GM20431 (cell line): ENCODE measurements around the gene PICALM.

Experiments used
- in situ Hi-C: fragments of 300-500 bp; cut with MseI, MboI; formaldehyde crosslinking; loops from one replicate; pipeline ENCODE4 v1.15.0; 2020; ENCODE audit warnings: low sequenced_read_pairs; ENCODE audit not compliant: unreplicated experiment

Gene PICALM

DNA sequence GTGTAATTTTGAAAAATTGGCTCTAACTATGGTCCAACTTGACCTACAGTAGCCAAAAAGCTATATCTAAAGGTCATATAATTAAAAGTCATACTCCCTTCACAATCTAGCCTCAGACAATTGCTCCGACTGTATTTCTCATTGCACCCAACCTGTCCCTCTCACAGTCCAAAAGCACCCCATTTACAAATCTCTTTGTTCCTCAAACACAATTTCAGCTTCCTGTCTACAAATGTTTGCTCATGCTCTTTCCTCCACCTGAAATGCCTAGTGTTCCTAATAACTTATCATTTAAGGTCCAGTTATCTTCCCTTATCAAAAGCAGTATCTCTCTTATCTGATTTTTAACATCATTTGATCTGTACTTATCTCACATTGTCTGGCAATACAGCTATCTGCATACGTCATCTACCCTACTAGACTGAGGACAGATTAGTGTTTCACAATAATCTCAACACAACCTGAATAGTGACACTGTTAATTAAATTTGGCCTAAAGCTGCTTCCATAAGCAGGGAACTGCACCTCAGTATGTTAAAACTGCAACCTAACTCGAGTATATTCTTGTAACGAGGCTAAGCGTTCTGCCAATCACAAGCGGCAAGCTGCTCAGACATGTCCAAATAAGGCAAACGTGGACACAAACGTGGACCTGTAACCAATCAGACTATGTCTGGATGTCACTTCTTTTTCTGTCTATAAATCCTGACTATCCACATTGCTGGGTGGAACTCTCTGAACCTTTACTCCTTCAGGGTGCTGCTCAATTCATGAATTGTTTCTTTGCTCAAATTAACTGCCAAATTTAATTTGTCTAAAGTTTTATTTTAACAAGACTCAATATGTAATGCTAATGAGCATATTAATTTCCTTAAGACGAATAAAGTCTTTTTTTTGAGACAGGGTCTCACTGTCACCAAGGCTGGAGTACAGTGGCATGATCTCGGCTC lies 15.9 kb downstream of the PICALM start:
- in situ Hi-C loops: no loop called here

DNA sequence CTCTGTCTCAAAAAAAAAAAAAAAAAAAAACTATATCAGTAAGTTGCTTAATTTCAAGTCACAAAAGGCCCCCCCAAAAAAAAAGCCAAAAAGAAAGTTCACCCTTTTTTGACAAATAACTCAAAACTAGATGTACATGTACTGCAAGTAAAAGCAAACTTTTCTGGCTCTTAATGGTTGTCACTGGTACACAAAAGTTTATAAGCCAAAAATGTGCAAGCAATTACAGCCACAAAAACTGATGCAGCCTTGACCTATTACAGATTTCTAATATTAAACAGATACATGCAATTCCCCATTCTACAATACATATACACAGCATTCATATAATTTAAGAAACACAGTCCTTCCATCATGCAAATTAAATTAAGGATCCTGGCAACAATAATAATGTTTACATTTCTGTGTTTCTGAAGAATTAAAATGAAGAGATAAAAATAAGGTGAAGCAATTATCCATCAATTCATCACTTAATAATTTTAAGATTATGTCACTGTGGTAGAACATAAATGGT lies 18.6 kb downstream of the PICALM start:
- in situ Hi-C loops: no loop called here

DNA sequence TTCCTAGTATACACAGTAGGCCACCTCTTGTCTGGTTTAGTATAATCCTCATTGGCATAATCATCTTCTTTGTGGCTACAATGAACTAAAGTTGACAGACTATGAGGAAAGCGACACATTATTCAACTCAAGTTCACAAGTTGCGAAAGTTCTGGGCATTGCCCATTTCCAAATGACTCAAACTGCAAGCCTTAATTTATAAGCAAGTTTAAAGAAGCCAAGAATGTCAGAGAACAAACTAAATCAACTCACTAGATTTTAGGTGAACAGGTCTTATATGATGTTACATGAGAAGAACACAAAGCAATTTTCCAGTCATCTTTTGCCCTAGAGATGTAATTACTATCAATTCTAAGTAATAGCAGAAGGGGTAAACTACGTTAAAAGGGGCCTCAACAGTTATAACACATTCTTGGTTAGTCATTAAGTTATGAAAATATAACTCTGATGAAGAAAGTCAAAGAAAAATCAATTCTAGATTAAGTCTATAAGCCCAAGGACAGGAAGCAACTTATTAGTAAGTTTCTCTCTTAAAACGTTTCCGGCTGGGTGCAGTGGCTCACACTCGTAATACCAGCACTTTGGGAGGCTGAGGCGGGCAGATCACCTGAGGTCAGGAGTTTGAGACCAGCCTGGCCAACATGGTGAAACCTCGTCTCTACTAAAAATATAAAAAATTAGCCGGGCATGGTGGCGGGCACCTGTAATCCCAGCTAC lies 21.5 kb downstream of the PICALM start:
- in situ Hi-C loops: loop anchor here (25.0 kb wide), 1 partner anchor 240 kb away; no protein-coding TSS in a partner anchor

- in situ Hi-C loops: loop anchor here (25.0 kb wide), 1 partner anchor 241 kb away; no protein-coding TSS in a partner anchor
Observed at GRCh38 chr11:86046116-86046515, 22.8 kb downstream of the PICALM start.

DNA sequence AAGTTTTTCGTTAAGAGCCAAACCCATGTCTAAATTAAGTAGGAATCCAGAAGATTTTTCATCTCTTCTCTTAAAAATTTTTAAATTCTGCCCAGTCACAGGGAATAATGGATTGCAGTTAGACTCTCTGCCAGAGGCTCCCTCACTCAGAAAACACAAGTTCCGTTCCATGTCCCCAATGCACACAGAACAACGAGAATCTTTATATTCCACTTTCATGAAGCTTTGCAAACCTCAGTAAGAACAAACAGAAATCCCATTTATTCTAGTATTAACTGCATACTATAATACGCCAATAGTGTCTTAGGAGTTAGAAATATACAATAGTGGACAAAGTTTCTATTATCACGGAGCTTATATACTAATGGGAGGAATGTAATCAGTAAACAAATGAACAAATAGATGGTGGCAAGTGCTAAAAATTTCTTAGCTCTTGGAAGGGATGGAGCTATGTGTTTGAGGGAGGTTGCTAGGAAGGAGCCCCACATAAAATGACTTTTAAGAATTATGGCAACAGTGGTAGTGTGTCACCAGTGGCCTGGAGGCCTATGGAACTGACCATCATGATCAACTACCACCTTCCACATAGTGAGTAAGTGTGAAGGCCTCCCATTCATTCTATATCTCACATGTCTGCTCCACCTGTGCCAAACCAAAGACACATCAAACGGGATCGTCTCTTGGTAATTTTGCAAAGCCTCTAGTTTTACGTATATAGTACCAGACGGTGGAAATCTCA lies 24.9 kb downstream of the PICALM start:
- in situ Hi-C loops: loop anchor here (25.0 kb wide), 1 partner anchor 243 kb away; no protein-coding TSS in a partner anchor

GRCh38 chr11:86041975-86042378 lies 26.9 kb downstream of the PICALM start:
- in situ Hi-C loops: loop anchor here (25.0 kb wide), 1 partner anchor 245 kb away; no protein-coding TSS in a partner anchor

DNA sequence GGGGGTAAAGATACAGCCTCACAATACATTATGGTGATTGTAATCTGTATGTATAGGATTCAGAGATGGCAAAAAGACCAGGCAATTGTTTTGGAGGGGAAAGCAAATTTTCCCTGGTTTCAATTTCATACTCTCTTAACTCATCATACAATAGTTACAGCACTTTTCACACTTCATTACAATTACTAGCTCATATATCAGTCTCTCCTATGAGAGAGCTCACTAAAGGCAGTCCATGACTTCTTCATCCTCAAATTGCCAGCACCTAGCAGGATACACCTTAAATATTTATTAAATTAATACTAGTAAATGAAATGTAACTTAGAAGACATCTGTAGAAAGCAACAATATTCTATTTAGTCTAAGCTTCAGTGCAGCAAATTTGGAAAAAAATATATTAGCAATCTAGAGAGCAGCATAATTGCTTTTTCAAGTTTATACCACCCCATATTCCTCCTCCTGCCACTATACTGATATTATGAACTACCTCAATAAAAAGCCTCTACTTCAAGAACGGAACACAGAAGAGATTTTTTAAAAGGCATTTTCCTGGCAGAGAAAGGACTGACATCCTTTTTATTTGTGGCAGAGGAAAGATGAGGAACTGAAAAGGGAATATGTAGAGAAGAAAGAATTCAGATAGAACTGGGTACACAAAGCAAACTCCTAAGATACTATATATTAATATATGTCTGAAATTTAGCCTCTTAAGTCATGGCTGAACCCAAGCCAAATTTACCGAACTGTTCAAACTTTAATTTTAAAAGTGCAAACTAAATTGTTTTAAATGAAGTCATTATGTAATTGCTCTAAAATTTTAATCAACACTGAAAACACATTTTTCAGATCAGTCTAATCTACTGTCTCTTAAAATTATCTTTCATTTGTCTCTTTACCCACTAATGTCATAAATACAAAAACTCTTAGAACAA lies 27.7 kb downstream of the PICALM start:
- in situ Hi-C loops: loop anchor here (25.0 kb wide), 1 partner anchor 246 kb away; no protein-coding TSS in a partner anchor

- in situ Hi-C loops: loop anchor here (25.0 kb wide), 1 partner anchor 248 kb away; no protein-coding TSS in a partner anchor
Observed at GRCh38 chr11:86039094-86039493, 29.8 kb downstream of the PICALM start.

- in situ Hi-C loops: loop anchor here (25.0 kb wide), 1 partner anchor 250 kb away; no protein-coding TSS in a partner anchor
Observed at GRCh38 chr11:86037743-86038142, 31.1 kb downstream of the PICALM start.

- in situ Hi-C loops: loop anchor here (25.0 kb wide), 1 partner anchor 251 kb away; no protein-coding TSS in a partner anchor
Observed at GRCh38 chr11:86035920-86036319, 33.0 kb downstream of the PICALM start.

DNA sequence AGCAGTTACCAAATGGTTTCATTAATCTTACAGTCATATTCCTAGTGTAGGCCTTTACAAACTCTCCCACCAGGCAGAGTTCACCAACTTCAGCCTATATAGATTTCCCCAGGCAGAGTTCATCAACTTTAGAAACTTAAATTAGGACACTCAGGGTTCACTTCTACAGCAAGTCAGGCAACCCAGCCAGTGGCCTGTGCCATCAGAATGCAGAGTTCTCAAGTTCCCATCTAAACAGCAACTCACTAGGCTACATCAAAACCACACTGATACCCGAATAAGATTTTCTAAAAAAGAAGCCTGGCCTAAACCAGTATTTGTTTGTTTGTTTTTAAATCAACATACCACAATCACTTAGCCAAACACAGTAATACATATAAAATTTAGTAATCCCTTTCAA lies 33.7 kb downstream of the PICALM start:
- in situ Hi-C loops: loop anchor here (25.0 kb wide), 1 partner anchor 252 kb away; no protein-coding TSS in a partner anchor

DNA sequence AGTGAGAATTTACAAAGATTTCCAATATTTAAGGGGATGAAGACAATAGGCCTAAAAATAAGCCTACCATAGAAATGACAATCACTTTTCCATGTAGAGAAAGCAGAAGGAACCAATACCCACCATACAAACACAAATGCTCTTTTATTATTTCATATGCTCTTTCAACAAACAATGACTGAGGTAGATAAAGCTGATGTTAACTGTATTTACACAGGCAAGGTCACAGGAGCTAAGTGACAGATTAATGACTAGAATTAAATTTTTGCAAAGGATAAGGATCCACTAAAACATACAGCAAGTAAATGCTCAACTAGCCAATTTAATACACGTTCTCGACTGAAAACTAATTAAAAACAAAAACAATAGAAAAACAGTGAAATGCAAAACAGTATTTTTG lies 34.2 kb downstream of the PICALM start:
- in situ Hi-C loops: loop anchor here (25.0 kb wide), 1 partner anchor 253 kb away; no protein-coding TSS in a partner anchor

DNA sequence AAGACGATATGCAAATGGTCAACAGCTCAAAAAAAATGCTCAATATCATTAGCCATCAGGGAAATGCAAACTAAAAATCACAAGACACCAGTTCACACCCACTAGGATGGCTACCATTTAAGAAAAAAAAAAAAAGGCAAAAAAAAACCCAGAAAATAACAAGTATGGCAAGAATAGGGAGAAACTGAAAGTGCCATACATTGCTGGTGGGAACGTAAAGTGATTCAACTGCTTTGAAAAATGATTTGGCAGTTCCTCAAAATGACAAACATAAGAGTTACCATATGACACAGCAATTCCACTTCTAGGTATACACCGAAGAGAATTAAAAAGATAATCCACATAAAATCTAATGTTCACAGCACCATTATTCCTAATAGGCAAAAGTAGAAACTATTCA lies 47.5 kb downstream of the PICALM start:
- in situ Hi-C loops: no loop called here

DNA sequence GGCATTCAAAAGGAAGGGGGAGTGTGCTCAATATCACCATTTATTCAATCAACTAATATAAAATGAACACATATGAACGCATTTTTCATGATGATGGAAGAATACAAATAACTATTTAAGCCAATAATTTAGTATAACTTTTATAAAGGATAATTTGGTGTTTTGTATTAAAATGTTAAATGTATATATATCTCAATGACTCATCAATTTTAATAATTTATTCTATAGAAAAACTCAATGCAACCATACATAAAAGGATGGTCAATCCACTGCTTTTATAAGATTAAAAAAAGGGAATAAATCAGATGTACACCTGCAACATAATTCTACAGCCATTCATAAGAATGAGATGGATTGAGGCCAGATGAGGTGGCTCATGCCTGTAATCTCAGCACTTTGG lies 50.6 kb downstream of the PICALM start:
- in situ Hi-C loops: no loop called here

GRCh38 chr11:86016451-86016850 lies 52.4 kb downstream of the PICALM start:
- in situ Hi-C loops: no loop called here

DNA sequence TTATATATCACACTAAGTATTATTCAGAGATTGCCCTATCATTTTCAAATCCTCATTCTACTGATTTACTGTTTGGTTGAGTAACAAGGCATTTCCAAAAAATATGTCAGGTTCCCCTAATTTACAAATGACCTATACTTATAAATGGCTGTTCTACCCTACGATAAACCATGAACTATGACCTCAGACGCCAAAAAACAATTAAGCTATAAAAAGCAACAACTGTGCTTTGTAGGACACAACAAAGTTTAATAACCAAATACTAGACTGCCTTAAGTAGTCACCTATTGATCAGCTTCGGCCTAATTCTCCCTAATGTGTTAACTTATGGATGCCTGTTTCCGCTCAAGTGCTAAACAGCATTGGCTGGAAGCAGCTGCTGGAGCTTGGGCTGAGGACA lies 53.2 kb downstream of the PICALM start:
- in situ Hi-C loops: no loop called here

DNA sequence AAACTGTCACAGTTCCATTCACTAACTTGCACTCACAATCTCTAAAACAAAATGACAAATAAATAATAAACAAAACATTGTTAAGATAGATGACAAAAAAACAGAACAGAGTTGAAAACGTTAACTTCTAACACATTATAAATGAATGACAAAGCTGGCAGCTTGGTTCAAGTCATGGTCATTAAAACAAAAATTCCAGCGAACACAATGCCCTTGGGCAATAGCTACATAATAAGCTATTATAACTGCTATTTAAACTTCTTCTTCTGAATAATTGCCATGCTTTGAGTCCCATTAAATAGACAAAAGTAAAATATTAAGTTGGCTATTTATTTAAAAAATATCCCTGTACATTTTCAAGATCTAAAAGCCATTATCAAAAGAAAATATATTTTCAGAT lies 54.7 kb downstream of the PICALM start:
- in situ Hi-C loops: no loop called here

GRCh38 chr11:86013713-86014112 lies 55.2 kb downstream of the PICALM start:
- in situ Hi-C loops: no loop called here

- in situ Hi-C loops: no loop called here
Observed at GRCh38 chr11:86011175-86011574, 57.7 kb downstream of the PICALM start.
